Heart left ventricle (tissue), 16 donors: ENCODE data around the gene PRDM13. TPM values are rescaled to one million over a fixed set of nuclear protein-coding genes. Genes with fewer than 3 reads are reported as not detected.
A peak's percentile ranks its signal among the peaks of the same experiment; 100 is the strongest.

Source experiments
- ATAC-seq, 4 donors: fragments of 200-7000 bp; cut with Tn5 transposase; one replicate each; pipeline ENCODE4 v1.9.1; 2020 to 2022; ENCODE audit warnings: moderate library complexity in 4 of 4, mild to moderate bottlenecking in 3 of 4, moderate number of reproducible peaks in 1 of 4
- DNase-seq, 5 donors: peaks; one replicate each; pipeline ENCODE4 v3.0.0-alpha.2; 2020
- H3K27ac ChIP-seq, 12 donors: fragments of 200-600 bp; sonication (generic) in 4 of 12; one replicate each; pipeline versions ENCODE4 v1.5.0 to v1.8.0; 2016 to 2022; ENCODE audit warnings: mild to moderate bottlenecking in 2 of 12
- H3K27me3 ChIP-seq, 9 donors: fragments of 200-600 bp; sonication (generic) in 2 of 9; one replicate each; pipeline versions ENCODE4 v1.5.1 to v1.8.0; 2016 to 2022; ENCODE audit warnings: mild to moderate bottlenecking in 3 of 9
- H3K36me3 ChIP-seq, 9 donors: fragments of 200-600 bp; sonication (generic) in 2 of 9; one replicate each; pipeline versions ENCODE4 v1.5.0 to v1.8.0; 2018 to 2022; ENCODE audit warnings: mild to moderate bottlenecking in 2 of 9
- H3K4me1 ChIP-seq, 12 donors: fragments of 200-600 bp; sonication (generic) in 4 of 12; one replicate each; pipeline versions ENCODE4 v1.5.0 to v1.8.0; 2016 to 2022; ENCODE audit warnings: mild to moderate bottlenecking in 3 of 12
- H3K4me3 ChIP-seq, 12 donors: fragments of 200-600 bp; sonication (generic) in 4 of 12; one replicate each; pipeline versions ENCODE4 v1.5.0 to v1.8.0; 2017 to 2022; ENCODE audit warnings: mild to moderate bottlenecking in 9 of 12, moderate library complexity in 4 of 12
- H3K9me3 ChIP-seq, 12 donors: fragments of 200-600 bp; sonication (generic) in 4 of 12; one replicate each; pipeline versions ENCODE4 v1.5.0 to v1.8.0; 2016 to 2022; ENCODE audit warnings: mild to moderate bottlenecking in 1 of 12
- POLR2A ChIP-seq, 2 donors: fragments of 450-650 bp; IDR thresholded peaks; one replicate each; pipeline ENCODE4 v1.6.1; 2017; ENCODE audit warnings: antibody characterized with exemption in 2 of 2, mild to moderate bottlenecking in 2 of 2, moderate library complexity in 2 of 2
- WGBS, 4 donors: extraction: QIAGEN DNeasy Blood & Tissue Kit in 2 of 4; methylation state at CpG; one replicate each; pipeline versions ENCODE4 v1.1.5 to v1.1.7; 2013 to 2018; 5-methylcytosine and 5-hydroxymethylcytosine counted together
- intact Hi-C, 10 donors: fragments of 100-400 bp; cut with DNase I; formaldehyde crosslinking; loops; one replicate each; pipeline versions ENCODE4 v1.11.1 to v1.14.2; 2022
- polyA plus RNA-seq, 2 donors: library from polyadenylated mRNA; stranded (reverse); fragments of 200-250 nt; gene quantifications; one replicate each; pipeline ENCODE4 v1.2.3, GENCODE V29; 2013
- total RNA-seq, 9 donors: library from RNA; depleted of rRNA in 2 of 9; stranded (reverse); fragments of >200 nt in 2 of 9; fragmentation: NEBNext Ultra II Directional in 3 of 9; extraction: Animal tissue kit (Norgen Biotek cat#: 25700) in 3 of 9; gene quantifications; one replicate each; pipeline versions ENCODE4 v1.1.0 to v1.2.4, GENCODE V29; 2016 to 2023
- TF ChIP-seq, protein P1 (sequence below), 12 donors: fragments of 200-600 bp; sonication (generic) in 4 of 12; IDR thresholded peaks; one replicate each; pipeline versions ENCODE4 v1.5.0 to v1.8.0; 2018 to 2022; ENCODE audit warnings: antibody characterized with exemption in 12 of 12, mild to moderate bottlenecking in 5 of 12
- donor health status: ischemic (EF 13 %, LVEDD 7.1; RV severe dilation, severe dysfunction).
- donor health status: healthy with polysubstance abuse.
- donor health status: DM: no; HTN: yes; CAD: no.
- donor health status: DM: no; HTN: no; CAD: no.
- donor health status: ischemic (EF 25% LVEDD 6.9; RV normal size, moderate dysfunction).
- donor health status: ischemic (EF 25% LVEDD 5.7; RV mildly dilated, moderate dysfunction).
- donor health status: healthy.
- donor health status: DM: yes; HTN: yes; CAD: no.
- donor health status: ischemic (EF 35%, LVEDD 5.7; RV mildly dilated, moderate dysfunction).
- donor health status: nonischemic (EF 11% LVEDD 7.7; RV severe dilation, severe dysfunction).
- donor health status: DM: yes; HTN: yes; CAD: no.
- donor health status: PGD.
- donor health status: ischemic (EF 29% LVEDD 5.4; RV normal size, mild dysfunction).
- donor health status: nonischemic (EF 23%, LVEDD 6.1; RV moderate dilation, normal function).

PRDM13 gene
- total and polyA plus RNA-seq, 11 donors, result not detected

DNA sequence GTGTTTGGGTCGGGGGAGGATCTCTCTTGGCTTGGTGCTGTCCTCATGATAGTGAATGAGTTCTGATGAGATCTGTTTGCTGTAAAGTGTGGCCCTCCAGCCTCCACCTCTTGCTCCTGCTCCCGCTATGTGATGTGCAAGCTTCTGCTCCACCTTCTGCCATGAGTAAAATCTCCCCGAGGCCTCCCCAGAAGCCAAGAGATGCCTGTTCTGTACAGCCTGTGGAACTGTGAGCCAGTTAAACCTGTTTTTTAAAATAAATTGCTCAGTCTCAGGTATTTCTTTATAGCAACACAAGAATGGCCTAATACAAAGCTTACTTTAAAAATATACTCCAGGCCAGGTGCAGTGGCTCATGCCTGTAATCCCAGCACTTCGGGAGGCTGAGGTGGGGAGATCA, 26.9 kb upstream of the PRDM13 start:
- DNase-seq, result no peak
- Histone ChIP-seq H3K9me3 (no peaks in the 10 kb centered on the region), H3K36me3 (no peaks in the 10 kb centered on the region), H3K4me1 (no peaks in the 10 kb centered on the region), H3K27ac (no peak overlapping the region), H3K27me3 (peaks cover 0 to 37% (median 3%) of the 10 kb centered on the region in 9 donors), H3K4me3 (no peak overlapping the region)
- intact Hi-C loops, result loop anchor here in 1 of 10 donors (10.0 kb wide), 1 partner anchor 165 kb away; no protein-coding TSS in a partner anchor
- 73 to 90% (median 83%) methylated on average over 4 of the region's 4 CpGs for WGBS, 4 donors
- no peak for ATAC-seq
- TF ChIP-seq, protein P1, sequence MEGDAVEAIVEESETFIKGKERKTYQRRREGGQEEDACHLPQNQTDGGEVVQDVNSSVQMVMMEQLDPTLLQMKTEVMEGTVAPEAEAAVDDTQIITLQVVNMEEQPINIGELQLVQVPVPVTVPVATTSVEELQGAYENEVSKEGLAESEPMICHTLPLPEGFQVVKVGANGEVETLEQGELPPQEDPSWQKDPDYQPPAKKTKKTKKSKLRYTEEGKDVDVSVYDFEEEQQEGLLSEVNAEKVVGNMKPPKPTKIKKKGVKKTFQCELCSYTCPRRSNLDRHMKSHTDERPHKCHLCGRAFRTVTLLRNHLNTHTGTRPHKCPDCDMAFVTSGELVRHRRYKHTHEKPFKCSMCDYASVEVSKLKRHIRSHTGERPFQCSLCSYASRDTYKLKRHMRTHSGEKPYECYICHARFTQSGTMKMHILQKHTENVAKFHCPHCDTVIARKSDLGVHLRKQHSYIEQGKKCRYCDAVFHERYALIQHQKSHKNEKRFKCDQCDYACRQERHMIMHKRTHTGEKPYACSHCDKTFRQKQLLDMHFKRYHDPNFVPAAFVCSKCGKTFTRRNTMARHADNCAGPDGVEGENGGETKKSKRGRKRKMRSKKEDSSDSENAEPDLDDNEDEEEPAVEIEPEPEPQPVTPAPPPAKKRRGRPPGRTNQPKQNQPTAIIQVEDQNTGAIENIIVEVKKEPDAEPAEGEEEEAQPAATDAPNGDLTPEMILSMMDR (IDR thresholded peaks at IDR 0.05), result no peak
- TF ChIP-seq POLR2A (IDR thresholded peaks at IDR 0.05), result no peak

DNA sequence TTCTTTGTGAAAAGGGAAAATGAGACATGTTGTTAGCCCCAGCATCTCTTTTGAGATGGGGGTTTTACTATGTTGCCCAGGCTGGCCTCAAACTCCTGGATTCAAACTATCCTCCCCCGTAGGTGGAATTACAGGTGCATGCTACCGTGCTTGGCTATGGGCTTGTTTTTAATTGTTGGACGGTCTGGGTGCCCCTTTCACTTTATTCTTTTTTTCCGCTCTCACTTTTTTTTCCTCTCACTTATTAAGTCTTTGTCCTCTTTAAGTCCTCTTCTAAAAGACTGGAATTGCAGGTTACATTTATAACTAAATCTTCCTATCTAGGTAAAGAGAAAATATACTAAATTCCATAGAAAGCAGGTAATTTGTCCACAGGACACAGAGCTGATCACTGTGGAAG, 18.8 kb upstream of the PRDM13 start:
- TF ChIP-seq POLR2A (IDR thresholded peaks at IDR 0.05), result no peak
- TF ChIP-seq, protein P1 (IDR thresholded peaks at IDR 0.05), result no peak
- no peaks in the 10 kb centered on the region for H3K9me3 ChIP-seq
- intact Hi-C loops, result loop anchor here in 4 of 10 donors (5.0 to 10.0 kb wide), 3 partner anchors 155 to 160 kb away; no protein-coding TSS in a partner anchor
- peaks cover 21 to 67% (median 47%) of the 10 kb centered on the region in 9 donors for H3K27me3 ChIP-seq
- H3K36me3 ChIP-seq, result no peaks in the 10 kb centered on the region
- no peak for ATAC-seq
- WGBS, 4 donors, result 70 to 84% (median 79%) methylated on average over 4 of the region's 4 CpGs
- H3K27ac ChIP-seq, result no peak overlapping the region
- H3K4me1 ChIP-seq, result peaks cover 0 to 33% (median 20%) of the 10 kb centered on the region in 12 donors
- H3K4me3 ChIP-seq, result no peak overlapping the region
- no peak for DNase-seq

DNA sequence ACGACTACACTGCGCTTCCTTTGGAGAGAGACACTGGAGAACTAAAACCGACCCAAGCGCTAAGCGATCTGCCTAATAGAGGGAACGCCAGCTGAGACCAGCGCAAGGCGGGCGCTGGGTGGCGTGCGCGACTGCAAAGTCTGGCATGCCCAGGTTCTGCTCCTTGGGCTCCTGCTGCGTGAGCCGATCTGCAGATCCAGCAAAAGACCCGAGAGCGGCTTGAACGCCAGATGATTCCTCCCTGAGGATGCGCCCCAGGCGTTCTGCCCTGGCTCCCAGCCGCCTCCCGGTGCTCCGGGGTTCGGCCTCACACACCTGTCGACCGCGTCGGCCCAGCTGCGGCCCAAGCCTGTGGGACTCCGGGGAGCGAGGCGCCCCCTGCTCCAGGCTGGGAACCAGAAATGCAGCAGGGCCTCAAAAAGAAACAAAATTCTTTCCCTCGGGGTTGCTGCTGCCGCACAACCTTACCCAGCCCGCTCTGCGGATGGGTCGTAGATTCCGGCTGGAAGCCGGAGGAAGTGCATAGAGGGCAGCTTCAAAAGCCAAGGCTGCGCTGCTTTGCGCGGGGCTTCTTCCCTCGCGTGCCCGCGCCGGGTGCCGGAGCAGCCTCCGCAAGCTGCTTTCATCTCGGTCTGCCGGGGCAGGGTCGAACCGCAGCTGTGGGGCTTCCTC, 17.9 kb upstream of the PRDM13 start:
- DNase-seq, result peak in 4 of 5 donors; percentile 44 to 79 (median 60)
- intact Hi-C loops, result loop anchor here in 4 of 10 donors (5.0 to 10.0 kb wide), 3 partner anchors 154 to 159 kb away; no protein-coding TSS in a partner anchor
- TF ChIP-seq POLR2A (IDR thresholded peaks at IDR 0.05), result no peak
- TF ChIP-seq, protein P1 (IDR thresholded peaks at IDR 0.05), result peak; percentile 8 to 60 (median 41)
- ATAC-seq, result peak; percentile 83 to 95 (median 95)
- Histone ChIP-seq H3K36me3 (no peaks in the 10 kb centered on the region), H3K4me1 (peaks cover 0 to 39% (median 20%) of the 10 kb centered on the region in 12 donors), H3K9me3 (no peaks in the 10 kb centered on the region), H3K27ac (no peak overlapping the region), H3K27me3 (peaks cover 21 to 70% (median 57%) of the 10 kb centered on the region in 9 donors), H3K4me3 (peak overlapping the region; percentile 25 to 63 (median 52))
- WGBS, 4 donors, result 1 to 9% (median 2%) methylated on average over 29 to 52 of the region's 52 CpGs

DNA sequence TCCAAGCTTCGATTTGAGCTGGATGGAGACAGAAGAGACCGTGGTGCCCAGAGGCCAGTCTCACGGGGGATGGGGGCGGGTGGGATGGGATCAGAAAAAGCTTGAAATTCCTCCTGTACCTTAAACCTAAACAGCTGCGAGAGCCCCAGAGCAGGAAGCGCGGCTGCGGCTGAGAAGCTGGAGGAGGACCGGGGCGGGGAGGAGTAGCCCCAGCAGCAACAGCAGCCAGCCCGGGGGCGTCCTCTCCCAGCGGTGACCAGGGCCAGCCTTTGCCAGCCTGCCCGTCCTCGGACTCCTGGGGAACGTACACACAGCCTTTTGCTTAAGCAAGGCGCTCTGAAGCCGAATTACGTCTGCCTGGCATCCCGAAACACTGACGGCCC, 17.4 kb upstream of the PRDM13 start:
- DNase-seq, result no peak
- H3K27ac ChIP-seq, result no peak overlapping the region
- peaks cover 0 to 39% (median 20%) of the 10 kb centered on the region in 12 donors for H3K4me1 ChIP-seq
- H3K4me3 ChIP-seq, result peak overlapping the region; percentile 25 to 63 (median 52)
- no peak for TF ChIP-seq POLR2A (IDR thresholded peaks at IDR 0.05)
- TF ChIP-seq, protein P1 (IDR thresholded peaks at IDR 0.05), result no peak
- ATAC-seq, result peak in 2 of 4 donors; percentile 25 to 27
- 5 to 14% (median 7%) methylated on average over 14 to 21 of the region's 21 CpGs for WGBS, 4 donors
- peaks cover 22 to 76% (median 60%) of the 10 kb centered on the region in 9 donors for H3K27me3 ChIP-seq
- intact Hi-C loops, result loop anchor here in 4 of 10 donors (5.0 to 10.0 kb wide), 3 partner anchors 153 to 158 kb away; no protein-coding TSS in a partner anchor
- H3K9me3 ChIP-seq, result peaks cover 0 to 1% (median 0%) of the 10 kb centered on the region in 12 donors
- H3K36me3 ChIP-seq, result no peaks in the 10 kb centered on the region
